T-helper 2 cell treated with Interferon-gamma antibody and Interleukin-4, amounts not matched to agents 5 μg/mL and 100 μg/mL, for 36 hours (primary cell): Measurements from ENCODE around the gene MTMR4.

Source experiments
- DNase-seq: peaks from one replicate; pipeline ENCODE4 v3.0.0; 2021; ENCODE audit warnings: low spot score
- H3K27ac Mint-ChIP-seq: one replicate; pipeline ENCODE4 v1.8.0; 2021; ENCODE audit warnings: mild to moderate bottlenecking, mixed read lengths
- H3K27me3 Mint-ChIP-seq: one replicate; pipeline ENCODE4 v1.8.0; 2021; ENCODE audit warnings: low read depth, mixed read lengths
- H3K36me3 Mint-ChIP-seq: one replicate; pipeline ENCODE4 v1.8.0; 2021; ENCODE audit warnings: low read depth, mixed read lengths
- H3K4me1 Mint-ChIP-seq: one replicate; pipeline ENCODE4 v1.8.0; 2021; ENCODE audit warnings: low read depth, mixed read lengths
- H3K4me3 Mint-ChIP-seq: one replicate; pipeline ENCODE4 v1.8.0; 2022; ENCODE audit warnings: mild to moderate bottlenecking, moderate library complexity, mixed read lengths
- H3K9me3 Mint-ChIP-seq: one replicate; pipeline ENCODE4 v1.8.0; 2021; ENCODE audit warnings: mixed read lengths

The MTMR4 gene

DNA sequence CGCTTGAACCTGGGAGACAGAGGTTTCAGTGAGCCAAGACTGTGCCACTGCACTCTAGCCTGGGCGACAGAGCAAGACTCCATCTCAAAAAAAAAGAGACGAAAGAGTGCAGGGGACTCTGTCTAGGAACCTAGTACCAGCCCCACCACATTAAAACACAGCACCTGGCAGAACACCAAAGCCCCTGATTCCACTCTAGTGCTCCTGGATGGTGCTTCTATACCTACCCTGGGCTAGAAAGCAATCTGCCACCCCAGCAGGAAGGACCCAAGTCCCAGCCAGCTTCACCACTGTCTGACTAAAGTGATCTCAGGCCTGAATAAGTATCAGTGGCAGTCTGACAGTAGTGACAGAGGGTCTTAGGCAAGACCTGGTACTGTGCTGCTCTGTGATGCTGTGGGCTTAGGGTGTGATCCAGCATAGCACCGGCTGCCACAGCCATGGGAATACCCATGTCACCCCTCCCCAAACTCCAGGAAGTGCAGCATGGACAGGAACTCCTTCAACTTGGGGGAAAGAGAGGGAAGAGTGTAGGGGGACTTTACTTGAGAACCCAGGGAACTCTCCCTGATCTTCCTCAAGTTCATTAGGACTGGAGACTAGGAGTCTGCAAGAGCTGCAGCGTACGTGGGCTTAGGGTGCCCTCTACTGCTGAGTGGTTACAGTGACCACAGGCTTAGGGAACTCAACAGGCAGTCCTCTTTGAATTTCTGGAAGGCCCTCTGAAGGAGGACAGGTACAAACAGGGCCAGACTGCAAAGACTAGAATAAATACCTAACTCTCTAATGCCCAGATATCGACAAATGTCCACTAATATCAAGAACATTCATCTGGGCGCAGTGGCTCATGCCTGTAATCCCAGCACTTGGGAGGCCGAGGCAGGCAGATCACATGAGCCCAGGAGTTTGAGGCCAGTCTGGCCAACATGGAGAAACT is 67.1 kb downstream of the MTMR4 start:
- Mint-ChIP-seq H3K36me3 (peaks cover 2% of the 10 kb centered on the region), H3K9me3 (no peaks in the 10 kb centered on the region), H3K4me3 (no peak overlapping the region), H3K4me1 (peaks cover 16% of the 10 kb centered on the region), H3K27ac (no peak overlapping the region), H3K27me3 (peaks cover 2% of the 10 kb centered on the region)
- peak; percentile 68 for DNase-seq

DNA sequence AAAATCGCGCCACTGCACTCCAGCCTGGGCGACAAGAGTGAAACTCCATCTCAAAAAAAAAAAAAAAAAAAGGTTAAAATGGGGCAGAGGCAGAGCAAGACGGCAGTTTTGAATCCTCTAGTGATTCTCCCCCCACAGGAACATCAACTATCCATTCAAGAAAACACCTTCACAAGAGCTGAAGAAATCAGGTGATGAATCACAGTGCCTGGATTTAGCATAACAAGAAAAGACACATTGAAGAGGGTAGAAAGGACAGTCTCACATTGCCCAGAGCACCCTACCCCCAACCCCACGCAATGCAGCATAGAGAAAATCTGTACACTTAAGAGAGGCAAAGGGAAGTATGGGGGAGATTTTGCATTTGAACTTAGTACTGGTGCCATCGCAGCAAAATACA is 68.4 kb downstream of the MTMR4 start:
- no peaks in the 10 kb centered on the region for H3K9me3 Mint-ChIP-seq
- peaks cover 2% of the 10 kb centered on the region for H3K36me3 Mint-ChIP-seq
- DNase-seq = no peak
- H3K27me3 Mint-ChIP-seq = peaks cover 2% of the 10 kb centered on the region
- H3K27ac Mint-ChIP-seq = no peak overlapping the region
- no peak overlapping the region for H3K4me3 Mint-ChIP-seq
- peaks cover 16% of the 10 kb centered on the region for H3K4me1 Mint-ChIP-seq
